SKM-1 (cell line): ENCODE measurements around the gene LZTS2.

ENCODE experiments used
- DNase-seq: peaks from one replicate; lab custom pipeline; 2025; ENCODE audit not compliant: unreplicated experiment; lab: John Stamatoyannopoulos, UW

LZTS2 gene

DNA sequence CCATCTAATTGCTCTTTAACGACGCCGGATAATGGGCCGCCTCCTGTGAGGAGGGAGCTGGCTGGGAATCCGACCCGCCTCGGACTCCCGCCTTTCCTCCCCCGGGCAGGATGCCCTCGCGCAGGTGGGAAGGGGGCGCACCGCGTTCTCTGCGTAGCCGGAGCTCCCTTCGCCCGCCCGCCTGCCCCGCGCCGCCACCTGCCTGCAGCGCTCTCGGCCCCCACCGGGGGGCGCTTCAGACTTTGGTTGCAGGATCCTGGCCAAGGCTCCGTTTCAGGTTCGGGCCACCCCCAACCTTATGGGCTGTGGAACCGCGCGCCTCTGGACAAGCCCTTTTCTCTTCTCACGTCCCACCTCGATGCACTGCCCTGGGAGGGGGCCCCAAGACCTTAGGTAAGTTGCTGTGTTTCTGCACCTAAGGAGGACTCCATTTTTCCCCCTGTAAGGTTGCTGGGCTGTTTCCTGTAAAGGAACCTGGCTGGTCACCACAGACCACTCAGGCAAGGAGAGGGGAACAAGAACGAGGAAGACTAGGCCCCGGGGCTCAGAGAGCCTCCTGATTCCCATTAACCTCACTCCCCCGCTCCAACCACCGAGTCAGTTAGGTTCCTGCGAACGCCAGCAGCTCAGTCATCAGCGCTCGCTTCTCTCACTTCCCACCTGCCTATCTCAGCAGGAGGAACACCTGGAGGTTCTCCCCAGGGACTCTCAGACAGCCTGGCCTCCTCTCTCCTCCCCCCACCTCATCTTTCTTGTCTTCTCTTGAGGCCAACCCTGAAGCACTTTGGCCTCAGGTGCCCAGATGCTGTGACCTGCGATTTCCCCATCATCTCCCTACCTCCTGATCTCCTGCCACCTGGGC lies 50.8 kb downstream of the LZTS2 start:
- no peak for DNase-seq

DNA sequence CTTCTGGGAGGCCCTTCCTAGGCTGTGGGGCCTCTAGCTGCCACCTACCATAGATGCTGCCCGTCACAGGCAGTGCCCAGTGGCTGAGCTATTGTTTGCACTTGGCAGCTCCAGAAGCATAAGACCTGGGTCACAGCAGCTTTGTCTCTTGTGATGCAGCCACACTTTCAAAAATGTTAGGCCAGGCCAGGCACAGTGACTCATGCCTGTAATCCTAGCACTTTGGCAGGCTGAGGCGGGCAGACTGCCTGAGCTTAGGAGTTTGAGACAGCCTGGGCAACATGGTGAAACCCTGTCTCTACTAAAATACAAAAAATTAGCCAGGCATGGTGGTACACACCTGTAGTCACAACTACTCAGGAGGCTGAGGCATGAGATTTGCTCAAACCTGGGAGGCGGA lies 52.7 kb downstream of the LZTS2 start:
- DNase-seq, result no peak

DNA sequence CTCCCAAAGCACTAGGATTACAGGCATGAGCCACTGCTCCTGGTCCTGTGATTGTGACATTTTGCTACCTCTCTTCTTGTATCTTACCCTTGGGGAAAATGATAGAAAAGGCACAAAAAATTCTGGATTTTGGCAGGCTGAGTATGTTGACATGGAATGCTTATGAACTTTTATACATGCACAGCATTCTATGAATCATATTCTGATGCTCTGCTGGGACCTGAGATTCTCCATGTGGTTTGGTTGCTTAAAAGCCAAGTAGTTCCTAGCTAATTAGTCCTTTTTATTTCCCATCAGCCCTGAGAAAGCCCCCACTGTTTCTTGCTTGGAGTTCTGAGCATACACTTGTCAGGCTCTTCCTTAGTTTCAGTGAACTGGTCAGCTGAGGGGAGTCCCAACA lies 53.9 kb downstream of the LZTS2 start:
- no peak for DNase-seq

- DNase-seq, result no peak
Observed at GRCh38 chr10:101054351-101054750, 54.7 kb downstream of the LZTS2 start.

GRCh38 chr10:101054876-101055275 lies 55.3 kb downstream of the LZTS2 start:
- no peak for DNase-seq

DNA sequence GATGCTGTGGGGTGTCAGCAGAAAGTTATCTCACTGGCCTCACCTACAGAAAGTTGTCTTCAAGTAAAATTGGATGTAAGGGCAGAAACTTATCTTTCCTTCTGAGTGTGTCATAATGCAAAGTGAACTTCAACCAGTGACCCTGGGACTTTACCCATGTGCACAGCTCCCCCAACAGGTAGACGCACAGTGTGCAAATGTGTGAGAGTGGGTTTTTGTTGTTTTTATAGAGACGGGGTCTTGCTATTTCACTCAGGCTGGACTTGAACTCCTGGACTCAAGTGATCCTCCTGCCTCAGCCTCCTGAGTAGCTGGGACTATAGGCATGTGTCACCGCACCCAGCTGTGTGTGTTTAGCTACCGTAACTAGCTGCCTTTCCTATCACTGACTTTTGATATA lies 55.8 kb downstream of the LZTS2 start:
- DNase-seq, result no peak

DNA sequence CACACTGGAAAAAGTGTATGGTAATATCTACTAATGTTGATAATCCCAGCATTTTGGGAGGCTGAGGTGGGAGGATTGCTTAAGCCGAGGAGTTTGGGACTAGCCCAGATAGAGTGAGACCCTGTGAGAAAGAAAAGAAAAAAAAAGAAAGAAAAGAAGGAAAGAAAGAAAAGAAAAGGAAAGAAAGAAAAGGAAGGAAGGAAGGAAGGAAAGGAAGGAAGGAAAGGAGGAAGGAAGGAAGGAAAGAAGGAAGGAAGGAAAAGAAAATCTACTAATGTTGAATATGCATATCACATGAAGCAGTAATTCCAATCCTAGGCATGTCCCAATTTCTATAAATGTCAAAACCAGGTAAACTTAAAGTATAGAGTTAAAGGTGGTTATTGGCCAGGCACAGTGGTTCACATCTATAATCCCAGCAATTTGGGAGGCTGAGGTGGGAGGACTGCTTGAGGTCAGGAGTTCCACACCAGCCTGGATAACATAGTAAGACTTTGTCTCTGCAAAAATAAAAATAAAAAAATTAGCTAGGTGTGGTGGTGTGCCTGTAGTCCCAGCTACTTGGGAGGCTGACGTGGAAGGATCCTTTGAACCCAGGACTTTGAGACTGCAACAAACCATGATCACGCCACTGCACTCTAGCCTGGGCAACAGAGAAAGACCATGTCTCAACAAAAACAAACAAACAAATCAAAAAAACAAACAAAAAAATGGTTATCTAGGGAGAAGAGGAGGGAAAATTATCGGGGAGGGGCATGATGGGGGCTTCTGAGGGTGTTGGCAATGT lies 57.0 kb downstream of the LZTS2 start:
- no peak for DNase-seq
